Left kidney (tissue), 2 donors: ENCODE results near the gene AFF3. TPM values are rescaled to one million over a fixed set of nuclear protein-coding genes. Genes with fewer than 3 reads are reported as not detected.
"Not testable (repeated sequence)": the region's sequence is repeated elsewhere in the genome, so short reads cannot be mapped to it uniquely, and the experiment has no call there.

ENCODE experiments used
- DNase-seq: peaks from one replicate; pipeline ENCODE4 v3.0.0-alpha.2; 2013
- polyA plus RNA-seq: library from polyadenylated mRNA; unstranded; fragments of 120-200 nt; gene quantifications from one replicate; pipeline ENCODE4 v1.2.1, GENCODE V29; 2013; ENCODE audit not compliant: insufficient read length

The AFF3 gene
- polyA plus RNA-seq, 1 donor, result 26.6 TPM

DNA sequence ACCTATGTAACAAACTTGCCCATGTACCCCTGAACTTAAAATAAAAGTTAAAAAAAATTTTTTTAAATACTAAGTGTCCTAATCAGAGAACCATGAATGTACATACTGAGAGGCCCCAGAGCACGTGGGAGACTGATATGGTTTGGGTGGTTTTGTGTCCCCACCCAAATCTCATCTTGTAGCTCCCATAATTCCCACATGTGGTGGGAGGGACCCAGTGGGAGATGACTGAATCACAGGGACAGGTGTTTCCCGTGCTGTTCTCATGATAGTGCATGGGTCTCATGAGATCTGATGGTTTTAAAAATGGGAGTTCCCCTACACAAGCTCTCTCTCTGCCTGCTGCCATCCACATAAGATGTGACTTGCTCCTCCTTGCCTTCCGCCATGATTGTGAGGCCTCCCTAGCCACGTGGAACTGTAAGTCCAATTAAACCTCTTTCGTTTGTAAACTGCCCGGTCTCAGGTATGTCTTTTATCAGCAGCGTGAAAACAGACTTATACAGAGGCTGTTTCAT lies 214.6 kb downstream of the AFF3 start:
- not testable (repeated sequence) for DNase-seq

DNA sequence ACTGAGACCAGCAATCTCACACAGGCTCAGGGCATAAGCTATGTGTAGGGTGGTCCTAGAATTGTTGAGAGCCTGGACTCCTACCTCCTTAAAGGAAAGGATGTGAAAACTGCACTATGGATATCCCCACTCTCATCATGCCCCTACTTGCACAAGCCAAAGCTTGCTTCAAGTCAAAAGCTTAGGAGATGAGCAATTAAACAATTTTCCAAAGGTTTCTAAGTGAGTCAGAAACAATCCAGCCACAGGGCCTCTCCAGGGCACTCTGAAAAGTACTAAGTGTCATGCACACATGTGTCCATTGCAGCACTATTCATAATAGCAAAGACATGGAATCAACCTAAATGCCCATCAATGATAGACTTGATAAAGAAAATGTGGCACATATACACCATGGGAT lies 215.4 kb downstream of the AFF3 start:
- DNase-seq, result no peak

DNA sequence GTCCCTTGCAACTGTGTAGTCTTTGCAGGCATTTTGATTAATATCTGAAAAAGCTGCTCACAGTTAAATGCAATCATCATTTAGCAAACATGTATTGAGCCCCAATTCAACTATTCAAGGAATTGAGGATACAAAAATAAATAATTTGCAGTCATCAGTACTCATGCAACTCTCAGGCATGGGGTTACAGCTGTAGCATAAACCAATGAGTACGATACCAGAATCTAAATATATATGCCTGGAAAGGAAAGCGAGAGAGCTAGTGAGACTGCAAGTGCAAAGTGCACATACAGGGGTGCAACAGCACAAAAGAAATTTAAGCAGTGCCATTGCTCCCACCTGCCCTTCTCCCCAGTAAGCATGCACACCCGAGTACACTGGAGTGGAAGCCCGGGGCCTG lies 216.4 kb downstream of the AFF3 start:
- DNase-seq, result no peak

DNA sequence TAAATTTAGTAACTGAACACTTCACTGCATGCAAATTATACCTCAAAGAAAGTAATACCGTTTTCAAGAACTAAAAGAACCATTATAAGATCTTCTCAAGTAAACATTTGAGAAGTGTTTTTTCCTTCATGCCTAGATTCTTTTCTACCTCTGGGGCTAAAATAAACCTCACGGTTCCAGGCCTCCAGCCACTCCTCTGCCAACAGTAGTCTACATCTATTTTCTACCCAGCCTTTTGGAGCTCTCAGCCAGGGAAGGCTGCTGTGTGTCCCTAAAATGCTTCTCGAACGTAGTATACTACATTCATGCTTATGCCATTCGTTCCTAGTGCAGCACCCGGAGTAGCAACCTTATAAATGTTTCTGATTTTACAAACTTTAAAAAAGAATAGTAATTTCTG lies 219.7 kb downstream of the AFF3 start:
- no peak for DNase-seq

DNA sequence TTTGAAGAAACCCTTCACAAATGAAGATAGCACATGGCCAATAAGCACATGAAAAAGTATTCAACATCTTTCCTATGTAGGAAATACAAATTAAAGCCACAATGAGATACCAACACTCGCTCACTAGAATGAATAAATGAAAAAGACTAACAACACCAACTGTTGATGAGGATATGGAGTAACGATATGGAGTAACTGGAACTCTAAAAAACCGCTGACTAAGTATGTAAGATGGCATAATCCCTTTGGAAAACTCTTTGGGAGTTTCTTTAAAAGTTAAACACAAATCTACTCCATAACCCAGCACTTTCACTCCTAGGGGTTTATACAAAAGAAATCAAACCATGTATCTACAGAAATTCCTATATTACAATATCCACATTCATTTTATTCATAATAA lies 220.5 kb downstream of the AFF3 start:
- no peak for DNase-seq

DNA sequence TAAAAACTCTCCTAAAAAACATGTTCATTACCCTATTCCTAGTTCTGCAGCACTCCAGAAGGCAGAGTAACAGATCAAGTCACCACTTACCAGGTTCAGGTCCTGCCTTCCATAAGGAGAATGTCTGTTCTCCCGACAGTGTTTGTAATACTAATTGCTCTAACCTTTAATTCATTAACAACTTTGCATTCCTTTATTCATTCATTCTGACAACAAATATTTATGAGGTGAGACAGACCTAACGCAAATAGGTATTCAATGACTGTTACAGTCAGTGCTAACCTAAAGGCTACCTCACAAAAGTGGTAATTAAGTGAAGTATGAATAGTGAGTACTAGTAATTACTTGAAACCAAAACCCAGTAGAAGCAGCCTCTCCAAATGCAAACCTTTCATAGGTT lies 224.0 kb downstream of the AFF3 start:
- DNase-seq, result no peak

DNA sequence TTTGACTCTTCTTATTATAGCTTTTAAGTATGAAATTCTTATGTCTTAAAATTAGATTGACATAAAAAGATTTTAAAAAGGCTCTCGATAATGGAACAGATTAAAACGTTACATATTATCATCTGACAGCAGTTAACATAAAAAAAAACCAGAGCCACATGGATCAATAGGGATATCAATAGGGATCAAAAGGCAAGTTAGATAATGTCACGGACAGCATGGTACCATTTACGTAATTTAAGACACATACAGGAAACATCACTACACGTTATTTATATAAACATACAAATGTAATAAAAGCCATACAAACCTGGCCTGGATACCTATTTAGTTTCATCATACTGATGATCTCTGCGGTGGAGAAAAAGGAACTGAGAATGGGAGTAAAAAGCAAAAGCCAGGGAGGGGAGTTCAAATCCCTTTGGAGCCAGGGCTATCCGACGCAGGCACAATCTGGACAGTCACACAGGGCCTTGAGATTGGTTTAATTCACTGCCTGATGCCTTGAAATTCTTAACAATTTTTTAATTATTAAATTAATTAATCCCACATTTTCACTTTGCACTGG lies 227.2 kb downstream of the AFF3 start:
- DNase-seq, result no peak

DNA sequence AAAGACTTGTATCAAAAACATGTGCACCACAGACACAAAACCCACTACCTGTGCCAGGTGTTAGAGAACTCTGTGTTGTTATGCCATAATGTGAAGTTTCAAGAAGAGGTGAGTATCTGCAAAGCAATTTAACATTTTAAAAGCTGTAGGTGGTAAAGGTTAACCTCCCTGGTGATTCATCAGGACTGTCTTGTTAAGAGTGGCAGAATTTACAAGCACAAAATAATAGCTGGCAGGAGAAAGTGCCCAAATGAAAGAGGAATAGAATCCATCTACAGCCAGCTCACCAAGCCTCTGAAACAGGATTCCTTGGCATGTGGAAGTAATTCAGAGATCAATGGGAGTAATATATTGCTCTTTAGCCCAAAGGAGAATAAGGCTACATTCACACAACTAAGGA lies 230.7 kb downstream of the AFF3 start:
- DNase-seq, result no peak

DNA sequence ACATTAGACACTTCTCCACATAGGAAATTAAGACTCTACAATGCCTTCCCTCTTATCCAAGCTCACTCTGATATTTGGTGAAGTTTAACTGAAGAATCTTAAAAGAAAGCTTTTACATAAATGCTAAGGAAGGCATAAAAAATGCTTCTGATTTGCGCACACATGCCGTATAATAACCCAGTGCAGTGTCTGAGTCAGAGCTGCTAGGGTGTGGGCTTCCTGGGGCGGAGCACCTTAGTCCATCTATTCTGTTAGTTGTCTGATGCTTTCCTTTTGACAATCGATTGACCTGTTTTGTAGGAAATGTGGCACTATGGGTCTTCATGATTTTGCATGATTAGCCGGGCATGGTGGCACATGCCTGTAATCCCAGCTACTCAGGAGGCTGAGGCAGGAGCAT lies 231.5 kb downstream of the AFF3 start:
- DNase-seq, result no peak

DNA sequence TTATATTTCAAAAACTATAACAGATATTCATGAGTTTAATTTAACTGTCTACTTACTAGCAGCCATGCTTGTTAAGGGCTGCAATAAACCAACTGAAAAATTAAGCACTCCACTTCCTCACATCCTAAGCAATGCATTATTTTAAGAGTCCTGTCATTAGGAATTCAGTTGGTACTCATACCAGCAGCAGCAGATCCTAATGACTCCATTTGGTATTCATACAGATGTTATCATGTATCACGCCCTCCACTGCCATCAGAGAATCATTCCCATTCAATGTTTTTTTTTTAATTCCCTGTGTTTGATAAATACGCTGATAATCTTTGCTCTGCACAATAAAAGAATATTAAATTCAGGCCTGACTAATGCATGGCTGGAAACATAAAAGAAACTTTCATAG lies 236.8 kb downstream of the AFF3 start:
- DNase-seq, result no peak

DNA sequence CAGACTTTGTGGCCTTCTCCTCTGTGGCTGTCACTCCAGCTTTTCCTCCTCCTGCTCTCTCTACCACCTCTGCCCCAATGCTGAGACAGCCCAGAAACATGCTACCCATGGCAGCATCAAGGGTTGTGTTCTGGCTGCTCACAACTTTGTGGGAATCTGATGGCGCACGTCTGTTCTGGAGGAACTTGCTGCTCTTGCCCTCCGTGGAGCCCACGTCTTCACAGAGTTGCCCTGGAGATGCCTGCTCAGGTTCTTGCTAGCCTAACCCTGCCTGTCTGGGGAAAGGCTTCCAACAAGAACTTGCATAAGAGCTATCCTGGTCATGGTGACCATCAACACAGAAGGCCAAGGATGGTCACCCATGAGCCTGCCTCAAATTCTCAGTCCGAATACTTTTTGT lies 237.4 kb downstream of the AFF3 start:
- DNase-seq, result no peak

DNA sequence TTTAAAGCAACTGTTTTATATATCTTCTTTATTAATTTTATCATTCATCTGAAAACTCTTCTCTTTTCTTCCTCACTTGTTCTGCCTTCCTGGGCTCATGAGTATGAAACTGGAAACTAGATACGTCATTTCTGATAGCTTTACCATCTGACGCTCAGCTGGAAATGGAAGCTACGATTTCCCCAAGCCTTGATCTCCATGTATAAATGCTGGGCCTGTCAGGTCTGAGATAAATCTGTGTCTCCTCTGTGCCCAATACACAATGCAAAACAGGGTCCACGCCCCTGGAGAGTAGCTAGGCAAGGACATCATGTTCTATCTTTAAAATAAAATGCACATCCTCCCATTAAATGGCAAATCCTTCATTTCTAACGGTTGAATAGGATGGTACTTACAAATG lies 238.4 kb downstream of the AFF3 start:
- no peak for DNase-seq

DNA sequence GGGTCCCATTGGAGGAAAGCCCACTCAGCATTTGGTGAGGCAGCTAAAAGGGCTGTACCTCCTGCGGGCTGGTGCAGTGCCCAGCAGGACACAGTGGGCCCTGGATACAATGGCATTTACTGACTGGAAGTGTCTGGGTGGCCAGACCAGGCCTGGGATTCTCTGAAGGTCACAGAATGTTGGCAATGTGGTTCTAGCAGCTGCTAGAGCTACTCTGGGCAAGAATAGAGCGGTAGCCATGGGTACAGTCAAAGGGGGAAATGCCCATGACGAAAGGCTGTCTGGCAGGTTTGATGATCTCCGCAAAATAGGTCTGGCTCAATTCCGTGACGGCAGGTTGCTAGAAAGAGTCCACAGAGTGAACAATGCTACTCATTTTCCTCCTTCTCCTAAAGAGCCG lies 241.8 kb downstream of the AFF3 start:
- no peak for DNase-seq

DNA sequence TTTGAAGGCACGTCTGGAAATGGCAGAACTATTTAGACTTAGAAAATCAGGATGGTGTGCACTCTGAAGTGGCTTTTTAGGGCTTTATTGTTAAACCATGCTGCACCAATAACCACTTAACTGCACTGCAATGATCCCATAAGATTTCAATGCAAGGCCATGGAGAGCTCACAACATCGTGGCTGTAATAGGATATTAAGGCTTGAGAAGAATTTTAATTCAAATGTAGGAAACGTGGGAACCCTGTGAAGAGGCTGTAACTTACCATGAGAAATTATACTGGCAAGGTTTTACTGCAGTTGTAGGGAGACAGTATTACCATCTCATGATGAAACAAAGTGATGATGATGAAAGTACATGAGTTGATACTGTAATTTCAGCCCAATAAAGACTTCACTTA lies 242.5 kb downstream of the AFF3 start:
- no peak for DNase-seq

DNA sequence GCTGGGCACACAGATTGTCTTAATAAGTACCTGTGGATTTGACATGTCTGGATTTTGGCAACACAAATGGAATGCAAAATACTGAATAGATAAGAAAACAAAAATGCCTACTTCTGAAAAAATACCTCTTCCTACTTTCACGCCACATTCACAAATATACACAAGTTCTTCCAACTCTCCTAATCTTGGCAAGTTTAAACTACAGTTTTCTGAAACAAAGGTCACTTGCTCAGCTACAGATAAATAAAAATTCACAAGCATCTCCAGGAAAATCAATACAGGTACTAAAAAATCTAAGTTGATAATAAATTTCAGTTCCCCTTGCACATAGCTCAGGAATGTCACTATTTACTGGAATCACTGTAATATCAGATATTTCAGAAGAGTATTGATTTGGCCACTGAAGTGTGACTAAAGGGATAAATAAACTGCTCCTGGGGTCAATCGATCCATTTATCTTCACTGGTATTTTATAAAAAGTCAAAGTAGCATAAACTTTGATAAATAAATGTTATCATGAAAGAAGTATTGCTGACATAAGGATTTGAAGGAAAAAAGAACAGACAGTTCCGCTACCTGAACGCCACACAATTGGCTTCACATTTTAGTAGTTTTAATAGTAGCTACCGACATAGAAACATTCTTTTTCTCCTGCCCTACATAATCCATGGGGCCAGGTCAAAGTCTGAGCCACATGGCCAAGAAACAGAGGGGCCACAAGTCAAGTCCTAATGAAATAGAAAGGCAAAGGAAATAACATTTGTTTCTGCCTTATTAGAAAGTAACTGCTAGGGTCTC lies 243.1 kb downstream of the AFF3 start:
- no peak for DNase-seq

DNA sequence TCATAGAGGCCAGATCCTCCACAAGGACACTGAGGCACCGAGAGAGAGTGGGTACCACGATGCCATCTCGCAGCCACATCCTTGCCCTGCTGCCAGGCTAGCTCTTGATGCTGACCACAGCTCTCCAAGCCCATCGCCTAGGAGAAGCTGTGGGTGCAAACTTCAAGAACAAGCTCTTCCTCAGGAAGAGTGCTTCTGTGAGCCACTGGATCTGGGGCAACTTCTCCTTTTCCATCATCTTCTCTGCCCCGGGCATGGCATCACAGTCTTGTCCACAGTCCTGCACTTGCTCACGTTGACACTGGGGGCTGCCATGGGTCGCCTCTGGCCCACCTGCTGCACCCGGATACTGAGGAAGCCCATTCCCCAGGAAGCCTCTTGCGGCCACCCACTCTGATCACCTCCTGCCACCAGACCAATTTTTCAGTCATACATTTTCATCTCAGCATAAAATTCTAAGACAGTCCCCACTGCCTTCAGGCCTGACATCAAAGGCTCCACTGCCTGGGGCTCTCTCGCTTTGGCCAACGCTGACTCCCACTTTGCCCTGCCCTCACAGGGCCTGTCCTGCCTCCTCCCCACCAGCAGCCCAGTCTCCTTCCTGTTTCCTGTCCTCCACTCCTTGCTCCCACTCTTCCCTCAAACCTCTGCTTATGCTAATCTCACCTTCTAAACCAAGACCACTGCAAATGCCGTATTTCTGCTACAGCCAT lies 243.9 kb downstream of the AFF3 start:
- no peak for DNase-seq

DNA sequence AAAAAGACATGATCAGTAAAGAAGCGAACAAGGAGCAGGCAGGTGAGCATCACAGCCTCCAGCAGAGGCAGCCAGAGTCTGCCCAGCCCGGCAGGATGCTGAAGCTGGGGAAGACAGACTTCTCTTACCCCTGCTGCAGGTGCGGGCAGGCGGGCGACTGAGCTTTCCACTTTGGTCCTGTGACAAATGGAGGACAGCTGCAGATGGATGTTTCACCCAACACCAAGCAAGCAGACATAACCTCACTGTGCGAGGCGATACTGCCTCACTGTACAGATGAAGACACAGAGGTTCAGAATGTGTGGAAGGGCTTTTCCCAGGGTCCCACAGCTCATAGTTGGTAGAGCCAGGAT lies 251.0 kb downstream of the AFF3 start:
- no peak for DNase-seq

DNA sequence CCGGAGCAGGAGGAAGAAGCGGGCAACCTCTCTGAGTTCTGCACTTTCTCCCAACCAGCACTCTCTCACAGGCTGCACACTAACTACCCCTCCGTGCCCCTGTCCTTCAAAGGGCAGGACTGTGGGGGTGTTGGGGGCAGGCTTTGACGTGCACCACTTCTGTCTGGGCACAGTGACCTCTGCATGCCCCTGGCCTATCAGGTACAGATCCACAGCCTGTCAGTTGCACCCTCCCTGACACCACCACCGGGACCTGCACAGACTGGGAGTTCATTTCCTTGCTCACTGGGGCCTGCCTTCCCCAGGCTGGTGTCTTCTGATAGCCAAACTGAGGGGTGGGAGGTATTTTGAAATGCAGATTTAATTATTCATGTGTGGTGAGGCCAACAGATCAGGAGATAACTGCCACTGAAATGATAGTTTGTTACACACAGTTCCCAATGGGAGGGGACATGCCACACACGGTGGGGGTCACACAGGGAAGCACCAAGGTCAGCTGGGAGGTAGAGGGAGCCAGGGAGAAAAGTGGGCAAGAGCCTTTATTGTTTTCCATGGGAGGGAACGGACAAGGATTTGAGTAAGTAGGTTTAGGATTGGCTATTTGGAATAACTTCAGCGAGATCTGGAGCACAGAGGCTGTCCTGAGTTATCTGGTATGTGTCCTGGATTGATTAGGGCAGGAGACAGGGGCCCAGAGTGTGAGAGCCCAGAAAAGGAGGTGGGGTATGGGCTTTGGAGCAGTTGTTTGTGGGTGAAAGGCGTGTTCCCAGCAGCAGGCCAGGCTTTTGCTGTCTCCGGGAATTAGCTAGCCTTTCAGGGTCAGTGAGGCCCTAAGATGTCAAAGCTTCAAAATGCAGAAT lies 251.6 kb downstream of the AFF3 start:
- no peak for DNase-seq

DNA sequence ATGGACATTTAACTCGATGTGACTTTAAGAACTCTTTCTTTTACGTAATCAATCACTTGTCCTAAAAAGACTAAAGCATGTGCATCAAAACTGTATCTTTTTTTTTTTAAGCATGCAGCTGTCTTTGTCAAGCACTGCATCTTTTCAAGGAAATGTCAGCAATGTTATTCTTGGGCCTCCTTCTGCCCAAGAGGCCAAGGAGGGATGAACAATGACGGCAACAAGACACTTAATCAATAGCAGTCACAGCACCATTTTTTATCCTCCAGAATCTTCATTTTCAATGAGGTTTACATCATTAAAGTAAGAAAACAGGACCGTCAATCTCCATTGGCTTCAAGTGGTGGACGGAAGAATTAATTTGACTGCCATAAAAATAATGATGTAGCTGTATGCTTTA lies 253.8 kb downstream of the AFF3 start:
- DNase-seq, result no peak

DNA sequence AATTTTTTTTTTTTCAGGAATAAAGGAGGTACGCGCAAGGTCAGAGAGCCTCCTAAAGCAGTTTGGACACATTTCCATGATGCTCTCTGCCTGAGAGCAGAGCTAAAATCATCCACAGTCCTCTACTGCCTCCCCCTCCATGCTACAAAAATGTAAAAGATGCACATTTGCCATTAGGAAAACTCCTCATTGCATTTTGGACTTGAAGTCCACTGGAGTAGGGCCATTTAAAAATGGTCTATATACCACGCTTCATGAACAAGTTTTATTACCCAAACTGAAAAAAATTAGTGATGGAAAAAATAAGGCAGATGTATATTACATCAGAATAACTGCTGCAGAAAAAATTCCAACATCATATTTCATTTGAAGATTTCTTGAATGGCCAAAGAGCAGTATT lies 256.0 kb downstream of the AFF3 start:
- DNase-seq, result no peak

DNA sequence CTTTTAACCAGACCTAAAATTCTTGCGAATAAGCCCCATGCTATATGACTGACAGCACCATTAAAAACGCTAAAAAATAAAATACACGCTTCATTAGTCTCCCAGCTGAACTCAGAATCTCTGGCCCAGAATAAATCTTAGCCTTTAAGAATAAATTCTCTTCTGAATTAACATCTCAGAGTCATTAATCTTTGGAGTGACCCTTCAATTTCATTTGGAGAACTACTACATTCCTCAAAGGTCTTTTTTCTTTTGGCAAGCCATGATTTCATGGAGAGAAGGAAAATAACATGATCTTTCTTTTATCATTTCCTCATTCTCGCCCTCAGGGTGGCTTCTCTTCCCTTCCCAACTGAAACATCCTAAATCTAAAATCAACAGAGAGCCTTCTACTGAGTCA lies 259.0 kb downstream of the AFF3 start:
- DNase-seq, result no peak

DNA sequence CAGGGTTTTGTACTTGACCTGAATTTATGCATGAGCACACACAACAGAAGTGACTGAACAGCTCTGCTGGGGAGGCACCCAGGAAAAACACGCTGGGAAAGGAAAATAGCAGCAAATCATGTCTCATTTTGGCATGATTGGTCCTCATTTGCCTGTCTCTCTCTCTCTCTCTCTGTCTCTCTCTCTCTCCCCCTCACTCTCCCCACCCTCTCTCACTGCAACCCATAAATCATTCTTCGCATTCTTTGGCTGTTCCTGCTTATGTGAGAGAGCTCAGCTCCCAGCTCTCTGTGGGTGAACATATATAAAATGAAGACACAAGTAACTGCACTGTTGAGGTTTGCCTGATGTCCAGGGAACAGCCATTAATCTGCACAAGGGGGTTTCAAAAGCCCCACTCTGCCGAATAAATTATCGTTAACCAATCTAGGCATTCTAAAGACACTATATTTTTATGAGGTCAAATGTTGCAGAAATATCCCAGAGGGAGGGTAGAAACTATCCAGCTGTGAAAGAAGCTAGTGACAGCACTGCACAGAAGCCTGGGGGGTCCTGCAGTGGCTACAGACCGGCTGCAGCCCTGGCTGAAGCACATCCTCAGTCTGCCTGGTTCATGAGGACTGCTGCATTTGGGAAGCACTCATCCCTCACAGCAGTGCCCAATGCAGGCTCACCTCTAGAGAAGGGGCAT lies 260.3 kb downstream of the AFF3 start:
- peak; percentile 89 for DNase-seq
